Upper lobe of right lung (tissue), 1 donor: ENCODE measurements around the gene RRAGA. TPM values are rescaled to one million over a fixed set of nuclear protein-coding genes. Genes with fewer than 3 reads are reported as not detected.

Source experiments
- ATAC-seq: fragments of 200-7000 bp; cut with Tn5 transposase; one replicate; pipeline ENCODE4 v1.9.1; 2020; ENCODE audit warnings: mild to moderate bottlenecking, moderate library complexity
- DNase-seq: peaks from one replicate; pipeline ENCODE4 v3.0.0-alpha.2; 2020
- H3K27ac ChIP-seq: fragments of 200-600 bp; one replicate; pipeline ENCODE4 v1.8.0; 2022
- H3K27me3 ChIP-seq: fragments of 200-600 bp; one replicate; pipeline ENCODE4 v1.8.0; 2022; ENCODE audit warnings: mild to moderate bottlenecking
- H3K36me3 ChIP-seq: fragments of 200-600 bp; one replicate; pipeline ENCODE4 v1.8.0; 2022
- H3K4me1 ChIP-seq: fragments of 200-600 bp; one replicate; pipeline ENCODE4 v1.8.0; 2022
- H3K4me3 ChIP-seq: fragments of 200-600 bp; one replicate; pipeline ENCODE4 v1.8.0; 2022; ENCODE audit warnings: mild to moderate bottlenecking
- H3K9me3 ChIP-seq: fragments of 200-600 bp; one replicate; pipeline ENCODE4 v1.8.0; 2022
- intact Hi-C: fragments of 100-400 bp; cut with DNase I; formaldehyde crosslinking; loops from one replicate; pipeline ENCODE4 v1.11.0; 2022
- total RNA-seq: library from RNA; stranded (reverse); fragmentation: NEBNext Ultra II Directional; extraction: Animal tissue kit (Norgen Biotek cat#: 25700); gene quantifications from one replicate; pipeline ENCODE4 v1.2.1, GENCODE V29; 2021
- TF ChIP-seq, protein P1 (sequence below): fragments of 200-600 bp; IDR thresholded peaks from one replicate; pipeline ENCODE4 v1.8.0; 2022; ENCODE audit warnings: antibody characterized with exemption
- donor health status: DM: no; HTN: yes; CAD: no; lungs with severe emphysema.

The RRAGA gene
- total RNA-seq, 1 donor from 2014 or later = 71.4 TPM

DNA sequence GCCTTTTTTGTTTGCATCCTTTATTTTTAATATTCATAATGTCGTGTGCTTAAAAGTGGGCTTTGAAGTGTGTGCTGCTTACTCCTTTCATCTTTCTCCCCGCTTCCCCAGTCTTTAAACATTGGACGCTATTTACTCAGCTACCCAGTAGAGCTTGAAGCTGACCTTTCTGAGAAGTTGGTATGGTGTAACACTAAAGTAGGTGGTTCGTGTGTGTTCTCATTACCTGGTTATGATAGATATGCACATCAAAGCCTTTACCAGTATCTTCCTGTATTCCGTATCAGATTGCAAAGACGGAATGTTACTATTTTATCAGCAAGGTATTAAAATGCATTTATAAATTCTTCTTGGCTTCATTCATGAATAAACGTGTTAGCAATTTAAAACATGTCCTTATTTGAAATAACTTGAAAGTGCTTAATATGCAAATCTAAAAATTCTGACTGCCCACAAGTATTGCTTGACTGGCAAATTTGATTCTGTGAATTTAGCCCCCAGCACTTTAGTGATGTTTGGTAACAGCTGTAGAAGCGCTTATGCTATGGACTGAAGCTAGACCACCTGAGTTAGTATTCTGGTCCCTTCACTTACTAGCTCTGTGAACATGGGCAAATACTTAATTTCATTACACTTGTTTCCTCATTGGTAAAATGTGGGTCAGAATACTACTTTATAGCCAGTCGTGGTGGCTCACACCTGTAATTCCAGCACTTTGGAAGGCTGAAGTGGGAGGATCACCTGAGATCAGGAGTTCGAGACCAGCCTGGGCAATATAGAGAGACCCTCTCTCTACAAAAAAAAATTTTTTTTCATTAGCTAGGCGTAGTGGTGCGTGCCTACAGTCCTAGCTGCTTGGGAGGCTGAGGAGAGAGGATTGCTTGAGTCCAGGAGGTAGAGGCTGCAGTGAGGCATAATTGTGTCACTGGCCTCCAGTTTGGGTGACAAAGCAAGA lies 1.7 kb downstream of the RRAGA start:
- DNase-seq (no peak), ATAC-seq (no peak)
- Histone ChIP-seq H3K36me3 (peaks cover 5% of the 10 kb centered on the region), H3K27ac (peak overlapping the region; percentile 95), H3K27me3 (no peaks in the 10 kb centered on the region), H3K9me3 (no peaks in the 10 kb centered on the region), H3K4me3 (peak overlapping the region; percentile 99), H3K4me1 (peaks cover 20% of the 10 kb centered on the region)
- intact Hi-C loops = no loop called here
- TF ChIP-seq, protein P1, sequence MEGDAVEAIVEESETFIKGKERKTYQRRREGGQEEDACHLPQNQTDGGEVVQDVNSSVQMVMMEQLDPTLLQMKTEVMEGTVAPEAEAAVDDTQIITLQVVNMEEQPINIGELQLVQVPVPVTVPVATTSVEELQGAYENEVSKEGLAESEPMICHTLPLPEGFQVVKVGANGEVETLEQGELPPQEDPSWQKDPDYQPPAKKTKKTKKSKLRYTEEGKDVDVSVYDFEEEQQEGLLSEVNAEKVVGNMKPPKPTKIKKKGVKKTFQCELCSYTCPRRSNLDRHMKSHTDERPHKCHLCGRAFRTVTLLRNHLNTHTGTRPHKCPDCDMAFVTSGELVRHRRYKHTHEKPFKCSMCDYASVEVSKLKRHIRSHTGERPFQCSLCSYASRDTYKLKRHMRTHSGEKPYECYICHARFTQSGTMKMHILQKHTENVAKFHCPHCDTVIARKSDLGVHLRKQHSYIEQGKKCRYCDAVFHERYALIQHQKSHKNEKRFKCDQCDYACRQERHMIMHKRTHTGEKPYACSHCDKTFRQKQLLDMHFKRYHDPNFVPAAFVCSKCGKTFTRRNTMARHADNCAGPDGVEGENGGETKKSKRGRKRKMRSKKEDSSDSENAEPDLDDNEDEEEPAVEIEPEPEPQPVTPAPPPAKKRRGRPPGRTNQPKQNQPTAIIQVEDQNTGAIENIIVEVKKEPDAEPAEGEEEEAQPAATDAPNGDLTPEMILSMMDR = no peak

DNA sequence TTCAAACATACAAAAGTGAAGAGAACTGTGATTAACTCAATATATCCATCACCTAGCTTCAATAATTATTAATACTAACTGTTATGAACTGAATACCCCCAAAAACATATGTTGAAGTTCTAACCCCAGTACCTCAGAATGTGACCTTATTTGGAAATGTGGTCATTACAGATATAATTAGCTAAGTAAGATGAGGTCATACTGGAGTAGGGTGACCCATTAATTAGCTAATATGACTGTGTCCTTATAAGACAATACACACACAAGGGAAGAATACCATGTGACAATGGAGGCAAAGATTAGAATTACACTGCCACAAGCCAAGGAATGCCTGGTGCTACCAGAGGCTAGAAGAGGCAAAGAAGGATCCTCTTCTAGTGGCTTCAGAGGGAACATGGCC lies 7.8 kb downstream of the RRAGA start:
- no peaks in the 10 kb centered on the region for H3K27me3 ChIP-seq
- peaks cover 6% of the 10 kb centered on the region for H3K4me1 ChIP-seq
- H3K27ac ChIP-seq = no peak overlapping the region
- peaks cover 47% of the 10 kb centered on the region for H3K36me3 ChIP-seq
- no peaks in the 10 kb centered on the region for H3K9me3 ChIP-seq
- TF ChIP-seq, protein P1 = no peak
- no peak overlapping the region for H3K4me3 ChIP-seq
- intact Hi-C loops = no loop called here
- no peak for ATAC-seq
- DNase-seq = no peak

DNA sequence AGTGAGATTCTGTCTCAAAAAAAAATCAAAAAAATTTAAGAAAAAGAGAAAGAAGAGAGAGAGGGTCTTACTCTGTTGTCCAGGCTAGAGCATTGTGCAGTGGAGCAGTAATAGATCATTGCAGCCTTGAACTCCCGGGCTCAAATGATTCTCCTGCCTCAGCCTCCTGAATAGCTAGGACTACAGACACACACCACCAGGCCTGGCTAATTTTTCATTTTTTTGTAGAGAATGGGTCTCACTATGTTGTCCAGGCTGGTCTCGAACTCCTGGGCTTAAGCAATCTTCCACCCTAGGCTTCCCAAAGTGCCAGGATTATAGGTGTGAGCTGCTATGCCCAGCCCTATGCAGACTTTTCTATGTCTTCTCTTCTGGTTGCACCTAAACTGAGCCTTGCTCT lies 25.0 kb downstream of the RRAGA start:
- Histone ChIP-seq H3K36me3 (peaks cover 65% of the 10 kb centered on the region), H3K9me3 (no peaks in the 10 kb centered on the region), H3K27ac (no peak overlapping the region), H3K27me3 (no peaks in the 10 kb centered on the region), H3K4me3 (no peak overlapping the region), H3K4me1 (no peaks in the 10 kb centered on the region)
- no peak for DNase-seq
- TF ChIP-seq, protein P1 = no peak
- no peak for ATAC-seq
- intact Hi-C loops = no loop called here

DNA sequence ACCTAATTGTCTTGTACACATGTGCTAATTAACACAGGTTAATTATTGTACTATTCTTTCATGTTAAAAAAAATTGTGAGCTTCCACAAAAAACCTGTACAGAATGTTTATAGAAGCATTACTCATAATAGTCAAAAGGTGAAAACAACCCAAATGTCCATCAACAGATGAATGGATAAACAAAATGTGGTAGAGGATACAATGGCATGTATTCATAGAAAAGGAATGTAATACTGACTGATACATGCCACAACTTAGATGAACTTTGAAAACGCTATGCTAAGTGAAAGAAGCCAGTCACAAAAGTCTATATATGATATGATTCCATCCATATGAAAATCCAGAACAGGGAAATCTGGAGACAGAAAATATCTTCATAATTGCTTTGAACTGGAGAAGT lies 25.6 kb downstream of the RRAGA start:
- Histone ChIP-seq H3K27ac (no peak overlapping the region), H3K4me1 (no peaks in the 10 kb centered on the region), H3K27me3 (no peaks in the 10 kb centered on the region), H3K9me3 (no peaks in the 10 kb centered on the region), H3K36me3 (peaks cover 65% of the 10 kb centered on the region), H3K4me3 (no peak overlapping the region)
- no peak for DNase-seq
- TF ChIP-seq, protein P1 = no peak
- intact Hi-C loops = no loop called here
- ATAC-seq = no peak

DNA sequence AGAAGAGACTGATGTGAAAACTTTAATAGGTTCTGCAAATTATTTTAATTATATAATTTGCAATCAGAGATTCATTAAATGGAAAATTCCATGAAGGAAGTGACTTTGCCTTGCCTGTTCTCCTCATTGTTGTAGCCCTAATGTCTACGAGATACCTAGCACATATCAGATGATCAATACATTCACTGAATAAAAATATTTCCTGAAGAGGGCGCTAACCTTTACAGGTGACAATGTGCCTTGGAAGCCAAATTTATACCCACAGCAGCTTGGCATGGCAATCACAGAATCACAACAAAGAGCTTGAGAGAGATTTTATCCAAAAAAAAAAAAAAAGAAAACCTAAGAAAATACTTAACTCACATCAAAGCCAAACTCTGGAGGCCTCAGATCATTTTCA lies 36.1 kb downstream of the RRAGA start:
- no peak for DNase-seq
- Histone ChIP-seq H3K4me1 (no peaks in the 10 kb centered on the region), H3K36me3 (peaks cover 72% of the 10 kb centered on the region), H3K27me3 (no peaks in the 10 kb centered on the region), H3K9me3 (no peaks in the 10 kb centered on the region), H3K27ac (no peak overlapping the region), H3K4me3 (no peak overlapping the region)
- TF ChIP-seq, protein P1 = peak; percentile 29
- no peak for ATAC-seq
- intact Hi-C loops = no loop called here
